Upper lobe of left lung (tissue), 4 donors: ENCODE data around the gene ZNF438.
A peak's percentile ranks its signal among the peaks of the same experiment; 100 is the strongest.

ENCODE experiments used
- CTCF ChIP-seq, 6 experiments: fragments of 450-650 bp in 4 of 6; fragments of 200-600 bp in 2 of 6; sonication (generic) in 2 of 6; IDR thresholded peaks; one replicate each; pipeline ENCODE4 v1.5.1; 2016 to 2019; ENCODE audit warnings: antibody characterized with exemption in 6 of 6
- POLR2A ChIP-seq, 4 donors: fragments of 450-650 bp; IDR thresholded peaks; one replicate each; pipeline ENCODE4 v1.5.1; 2016 to 2017; ENCODE audit warnings: antibody characterized with exemption in 4 of 4, mild to moderate bottlenecking in 2 of 4
- POLR2AphosphoS5 ChIP-seq, 2 donors: sonication (generic); formaldehyde crosslinking; IDR thresholded peaks; one replicate each; pipeline ENCODE4 v1.5.1; 2017; ENCODE audit warnings: antibody characterized with exemption in 2 of 2

- TF ChIP-seq CTCF (IDR thresholded peaks at IDR 0.05) (peak; percentile 49 to 94 (median 90)), POLR2AphosphoS5 (IDR thresholded peaks at IDR 0.05) (peak; percentile 82 to 84), POLR2A (IDR thresholded peaks at IDR 0.05) (peak; percentile 53 to 91 (median 75))
Observed at GRCh38 chr10:31031558-31032257, at the start of gene ZNF438.
